ENCODE measurements around the gene SLC22A16.

The SLC22A16 gene

DNA sequence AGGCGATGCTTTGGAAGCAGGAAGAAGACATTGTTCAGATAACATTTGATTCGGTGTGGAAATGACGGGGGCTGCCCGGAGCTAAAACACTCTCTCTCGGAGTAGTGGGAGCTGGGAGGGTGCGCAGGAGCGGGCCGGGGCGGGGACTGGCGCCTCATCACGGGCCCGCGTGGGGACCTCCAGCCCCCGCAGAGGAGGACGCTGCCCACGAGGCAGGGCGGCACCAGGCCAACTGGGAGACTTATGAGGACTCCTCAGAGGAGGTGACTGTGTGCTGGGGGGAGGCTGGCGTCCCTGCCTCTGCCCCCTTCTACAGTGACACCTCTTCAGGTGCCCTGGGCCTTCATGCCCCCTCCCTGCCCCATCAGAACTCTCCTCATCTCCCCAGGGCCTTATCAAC is 76.2 kb downstream of the SLC22A16 start:
- no peak for DNase-seq

DNA sequence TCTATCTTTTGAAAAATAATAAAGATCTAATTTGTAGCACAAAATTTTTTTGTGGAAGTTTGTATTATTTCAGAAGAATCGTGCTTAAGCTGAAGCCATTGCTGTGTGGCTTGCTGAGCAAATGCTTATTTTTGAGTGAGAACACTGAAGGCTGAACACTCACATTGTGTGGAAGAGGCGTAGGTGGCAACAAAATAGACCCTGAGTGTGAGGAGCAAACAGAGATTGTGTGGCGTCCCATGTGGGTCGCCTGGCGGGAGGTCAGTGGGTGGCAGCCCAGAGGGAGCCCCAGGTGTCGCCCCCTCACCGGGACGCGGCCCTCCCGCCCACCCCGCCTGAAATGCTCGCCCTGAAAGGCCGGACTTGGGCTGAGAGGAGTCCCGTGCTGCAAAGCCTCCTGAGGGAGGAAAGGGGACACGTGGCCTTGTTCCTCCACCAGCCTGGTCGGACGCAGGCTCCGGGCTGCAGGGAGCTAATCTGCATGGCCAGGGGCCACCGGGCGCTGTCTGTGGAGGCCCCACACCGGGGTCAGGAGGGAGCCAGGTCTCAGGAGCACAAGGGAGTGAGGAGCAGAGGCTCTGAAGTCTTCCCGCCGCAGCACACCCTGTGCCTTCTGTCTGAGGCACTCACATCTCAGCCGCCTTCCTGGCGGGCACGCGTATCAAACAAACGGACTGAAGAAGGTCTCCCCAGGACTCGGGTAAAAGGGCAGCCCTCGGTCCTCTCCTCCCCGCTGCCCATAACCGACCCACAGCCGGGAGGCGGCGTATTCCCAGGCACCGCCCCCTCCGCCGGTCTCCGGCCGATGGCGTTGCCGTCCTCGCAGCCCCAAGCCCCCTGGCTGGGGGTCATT is 77.0 kb downstream of the SLC22A16 start:
- no peak for DNase-seq

DNA sequence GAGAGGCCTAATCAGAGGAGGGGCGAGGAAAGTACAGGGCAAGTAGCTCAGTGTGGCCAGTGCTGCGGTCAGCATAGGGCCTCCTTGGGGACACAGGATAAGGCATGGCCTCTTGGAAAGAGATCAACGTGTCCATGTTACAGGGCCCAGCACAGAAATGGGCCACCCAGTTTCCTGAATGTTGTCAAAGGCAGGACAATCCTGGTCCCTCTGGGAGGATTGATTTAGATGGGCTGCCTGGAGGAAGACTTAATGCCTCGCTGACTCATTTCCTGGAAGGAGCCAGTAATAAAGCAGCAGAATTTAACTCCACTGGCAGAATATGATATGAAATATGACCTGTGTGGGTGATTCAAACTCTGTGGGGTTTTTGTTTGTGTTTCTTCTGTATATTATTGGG is 77.6 kb downstream of the SLC22A16 start:
- no peak for DNase-seq

DNA sequence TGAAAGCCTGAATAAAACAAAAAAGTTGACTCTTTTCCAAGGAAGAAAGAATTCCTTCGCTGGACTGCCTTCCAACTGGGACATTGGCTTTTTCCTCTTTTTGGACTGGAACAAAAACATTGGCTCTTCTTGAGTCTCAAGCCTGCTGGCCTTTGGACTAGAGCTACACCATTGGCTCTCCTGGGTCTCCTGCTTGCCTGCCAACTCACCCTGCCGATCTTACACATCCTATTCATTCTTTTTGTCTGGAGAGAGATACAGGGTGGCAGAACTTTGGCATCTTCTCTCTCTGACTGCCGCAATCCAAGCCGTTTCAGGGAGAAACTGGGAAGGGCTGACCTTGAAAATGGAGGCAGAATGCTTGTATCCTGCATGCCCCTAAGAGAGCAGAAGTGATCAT is 81.2 kb downstream of the SLC22A16 start:
- no peak for DNase-seq

DNA sequence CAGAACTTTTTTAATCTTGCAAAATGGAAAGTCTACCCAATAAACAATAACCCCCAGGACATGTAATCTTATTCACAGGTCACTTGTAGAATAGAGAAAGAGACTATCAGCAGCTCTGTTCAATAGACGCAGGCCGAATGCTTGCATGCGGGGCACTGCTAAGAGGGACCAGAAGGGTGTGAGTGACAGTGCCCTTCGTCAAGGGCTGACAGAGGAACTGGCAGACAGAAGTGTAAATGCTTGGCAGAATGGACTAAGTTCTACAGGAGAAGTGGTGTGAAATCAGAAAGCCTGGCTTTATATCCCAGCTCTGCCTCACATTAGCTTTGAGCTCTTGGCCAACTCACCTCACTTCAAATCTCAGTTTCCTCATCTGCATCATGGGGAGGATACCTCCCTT is 82.0 kb downstream of the SLC22A16 start:
- no peak for DNase-seq

DNA sequence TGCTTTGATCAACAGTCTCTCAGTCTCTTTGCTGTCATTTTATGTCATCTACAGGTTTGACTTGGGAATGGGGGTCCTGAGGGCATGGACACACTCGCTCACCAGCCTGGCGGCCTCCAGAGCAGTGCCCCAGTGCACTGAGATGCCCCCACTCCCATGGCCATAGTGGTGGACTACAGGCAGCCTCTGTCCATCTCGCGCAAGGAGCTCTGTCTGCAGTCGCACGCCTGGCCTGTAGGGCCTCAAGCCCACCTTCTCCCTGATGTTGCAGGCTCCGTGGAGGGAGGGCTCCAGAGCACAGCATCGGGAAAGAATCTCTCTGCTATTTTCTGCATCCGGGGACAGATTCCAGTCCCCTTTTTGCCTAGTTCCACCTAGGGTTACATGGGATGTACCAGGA is 83.7 kb downstream of the SLC22A16 start:
- DNase-seq: no peak

DNA sequence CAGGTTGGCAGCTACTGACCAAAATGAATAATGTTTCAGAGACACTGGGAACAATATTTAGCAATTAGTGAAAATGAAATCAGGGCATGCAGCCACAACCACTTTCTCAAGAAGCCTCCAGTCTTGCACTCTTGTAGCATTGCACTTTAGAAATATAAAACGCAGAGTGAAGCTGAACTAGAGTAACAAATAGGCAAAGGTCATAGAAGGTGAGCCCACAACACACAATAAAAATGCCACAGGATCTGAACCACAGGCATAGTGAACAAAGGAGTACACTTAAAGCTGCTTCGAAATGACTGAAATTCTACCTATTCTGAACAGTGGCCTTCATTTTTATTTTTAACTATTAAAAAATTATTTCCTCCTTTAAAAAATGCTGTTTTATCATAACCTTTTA is 86.0 kb downstream of the SLC22A16 start:
- no peak for DNase-seq

DNA sequence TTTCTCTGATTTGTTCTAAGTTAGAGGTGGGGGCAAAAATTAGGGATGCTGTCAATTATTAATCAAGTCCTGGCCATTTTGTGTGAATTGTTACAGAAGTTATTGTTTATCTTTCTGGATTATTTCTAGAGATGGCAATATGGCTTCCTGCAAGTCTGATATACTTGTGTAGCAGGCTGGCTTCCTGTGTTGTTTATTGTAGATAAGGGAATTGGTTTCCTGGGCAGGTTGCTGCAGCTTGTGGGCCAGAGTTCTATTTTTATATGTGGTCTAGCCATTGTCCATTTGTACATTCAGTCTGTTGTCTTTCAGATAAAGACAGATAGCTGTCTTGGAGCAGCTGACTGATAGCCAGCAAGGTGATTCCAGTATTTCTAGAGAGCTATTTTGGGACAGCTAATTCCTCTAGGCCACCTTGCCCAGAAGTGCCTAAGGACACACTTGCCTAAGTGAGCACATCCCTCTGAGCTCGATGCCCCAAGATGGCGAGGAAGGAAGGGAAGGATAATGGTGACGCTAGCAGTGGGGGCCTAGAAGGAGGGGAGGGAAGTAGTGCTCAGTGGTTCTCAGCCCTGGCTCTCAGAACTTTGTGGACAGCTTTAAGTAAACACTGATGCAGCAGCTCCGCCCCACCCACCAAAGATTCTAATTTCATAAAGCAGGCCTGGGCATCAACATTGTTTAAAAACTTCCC is 86.6 kb downstream of the SLC22A16 start:
- no peak for DNase-seq

DNA sequence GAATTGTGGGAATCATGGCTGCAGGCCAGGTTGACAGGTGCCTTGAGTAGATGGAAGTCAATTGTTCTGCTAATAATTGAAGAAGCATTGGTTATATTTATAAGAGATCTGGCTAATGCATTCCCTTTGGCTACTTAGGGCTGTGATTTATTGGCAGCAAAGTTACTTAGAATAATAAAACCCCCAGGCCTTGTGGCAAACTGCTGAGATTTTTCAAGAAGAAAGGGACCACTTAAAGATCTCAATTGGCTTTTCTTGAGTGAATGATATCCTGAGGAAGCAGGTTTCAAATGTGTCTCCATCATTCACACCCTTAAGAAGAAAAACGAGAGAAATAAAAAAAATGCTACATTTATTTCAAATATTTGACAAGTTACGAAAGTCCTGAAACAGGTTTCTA is 88.4 kb downstream of the SLC22A16 start:
- DNase-seq: no peak

DNA sequence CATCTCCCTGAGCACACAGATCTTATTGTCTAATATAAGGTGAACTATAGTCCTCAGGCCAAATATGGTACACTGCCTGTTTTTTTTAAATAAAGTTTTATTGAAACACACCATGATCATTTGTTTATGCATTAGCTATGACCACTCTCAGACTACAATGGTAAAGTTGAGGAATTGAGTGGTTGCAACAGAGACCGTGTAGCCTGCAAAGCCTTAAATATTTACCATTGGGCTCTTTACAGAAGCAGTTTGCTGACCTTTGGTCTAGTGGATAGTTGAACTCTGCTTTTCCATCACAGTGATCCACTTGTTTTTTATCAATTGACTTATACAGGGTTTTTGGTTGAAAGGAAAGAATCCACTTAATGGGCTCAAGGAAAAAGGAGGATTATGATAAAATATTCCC is 91.0 kb downstream of the SLC22A16 start:
- DNase-seq: no peak

DNA sequence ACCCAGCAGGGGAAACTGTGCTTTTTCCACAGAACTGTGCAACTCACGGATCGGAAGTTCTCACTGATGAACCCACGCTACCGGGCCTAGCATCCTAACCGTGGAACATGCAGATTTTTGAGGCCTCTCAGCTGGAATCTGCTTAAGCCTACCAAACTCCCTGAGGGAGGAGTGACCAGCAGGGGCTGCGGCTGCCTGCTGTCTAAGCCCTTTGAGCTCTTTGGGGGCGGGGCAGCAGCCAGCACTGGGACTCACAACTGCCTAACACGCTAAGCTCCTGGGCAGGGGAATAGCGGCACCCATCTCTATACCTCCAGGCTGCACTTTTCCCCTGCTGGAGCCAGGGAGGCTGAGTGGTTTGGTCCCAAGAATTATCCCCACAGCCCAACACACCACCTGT is 97.9 kb downstream of the SLC22A16 start:
- DNase-seq: no peak
